ENCODE measurements around the gene SPAAR. TPM values are rescaled to one million over a fixed set of nuclear protein-coding genes. Genes with fewer than 3 reads are reported as not detected.

Gene SPAAR
- total RNA-seq, 4 donors from 2014 or later = 0.68 to 2.5 TPM; not detected in 2

DNA sequence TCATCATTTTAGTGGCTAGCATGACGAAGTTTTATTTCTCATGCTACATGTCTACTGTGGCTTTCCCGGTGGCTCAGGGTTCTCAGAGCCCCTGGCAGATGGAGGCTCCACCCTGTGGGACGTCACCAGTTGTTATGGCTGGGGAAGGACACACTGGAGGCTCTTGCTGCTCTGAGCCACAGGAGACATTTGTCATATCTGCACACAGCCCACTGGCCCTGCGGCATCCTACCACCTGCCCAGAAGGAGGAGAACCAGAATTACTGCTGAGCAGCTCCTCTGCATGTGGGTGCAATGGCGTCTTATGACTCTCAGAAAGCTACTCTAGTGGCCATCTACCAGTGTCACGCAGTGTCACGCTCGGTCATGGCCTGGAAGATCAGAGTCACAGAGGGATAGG lies 45.7 kb upstream of the SPAAR start:
- no peaks in the 10 kb centered on the region for H3K36me3 ChIP-seq
- DNase-seq = no peak
- H3K27me3 ChIP-seq = peaks cover 22% of the 10 kb centered on the region
- TF ChIP-seq EP300 (IDR thresholded peaks at IDR 0.05; ENCODE audit: low read depth) (no peak), POLR2AphosphoS5 (IDR thresholded peaks at IDR 0.05) (no peak)
- no peaks in the 10 kb centered on the region for H3K4me1 ChIP-seq
- no peaks in the 10 kb centered on the region for H3K9me3 ChIP-seq
- H3K27ac ChIP-seq = no peak overlapping the region
- in situ Hi-C loops (cut with MboI; ENCODE audit: low pct_ligation_motif_present in 1 of 4, low pct_unique_long_range_greater_than_20kb in 1 of 4, low sequenced_read_pairs in 3 of 4) = no loop called here
- H3K4me3 ChIP-seq = no peak overlapping the region
- intact Hi-C loops (cut with DNase I; ENCODE audit: low total_unique reads) = no loop called here
- 71% methylated on average over 8 of the region's 8 CpGs; no CpG with 5 or more reads in 1 of the 2 donors for WGBS, 2 donors (ENCODE audit: low coverage in 1 of 2)

DNA sequence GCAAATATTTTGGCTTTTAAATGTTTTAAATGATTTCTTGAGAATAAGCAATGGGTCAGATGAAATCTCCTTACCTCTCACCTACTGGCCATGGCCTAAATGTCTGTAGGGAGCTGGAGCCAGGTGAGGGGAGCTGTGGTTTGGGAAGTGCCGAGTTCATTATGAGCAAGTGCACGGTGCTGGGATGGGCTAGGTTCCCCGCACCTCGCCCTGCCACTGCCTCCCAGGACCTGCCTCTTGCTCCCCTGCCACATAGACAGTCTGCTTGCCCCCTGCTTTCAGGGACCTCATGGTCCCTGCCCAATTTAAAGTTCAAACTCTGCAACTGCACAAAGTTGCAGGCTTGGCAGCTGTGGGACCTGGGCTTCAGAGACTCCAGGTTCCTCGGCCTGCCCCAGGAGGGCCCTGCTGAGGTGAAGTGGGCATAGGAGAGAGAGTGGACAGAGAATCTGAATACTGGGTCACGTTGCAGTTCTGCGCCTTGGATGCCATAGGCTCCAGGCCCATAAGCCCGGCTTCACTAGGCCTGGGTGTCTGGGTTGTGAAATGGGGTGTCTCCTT lies 44.5 kb upstream of the SPAAR start:
- H3K27ac ChIP-seq = no peak overlapping the region
- no peaks in the 10 kb centered on the region for H3K4me1 ChIP-seq
- in situ Hi-C loops (cut with MboI; ENCODE audit: low pct_ligation_motif_present in 1 of 4, low pct_unique_long_range_greater_than_20kb in 1 of 4, low sequenced_read_pairs in 3 of 4) = no loop called here
- no peaks in the 10 kb centered on the region for H3K9me3 ChIP-seq
- intact Hi-C loops (cut with DNase I; ENCODE audit: low total_unique reads) = no loop called here
- no peak for TF ChIP-seq EP300 (IDR thresholded peaks at IDR 0.05; ENCODE audit: low read depth)
- no peak for TF ChIP-seq POLR2AphosphoS5 (IDR thresholded peaks at IDR 0.05)
- TF ChIP-seq, protein P1, sequence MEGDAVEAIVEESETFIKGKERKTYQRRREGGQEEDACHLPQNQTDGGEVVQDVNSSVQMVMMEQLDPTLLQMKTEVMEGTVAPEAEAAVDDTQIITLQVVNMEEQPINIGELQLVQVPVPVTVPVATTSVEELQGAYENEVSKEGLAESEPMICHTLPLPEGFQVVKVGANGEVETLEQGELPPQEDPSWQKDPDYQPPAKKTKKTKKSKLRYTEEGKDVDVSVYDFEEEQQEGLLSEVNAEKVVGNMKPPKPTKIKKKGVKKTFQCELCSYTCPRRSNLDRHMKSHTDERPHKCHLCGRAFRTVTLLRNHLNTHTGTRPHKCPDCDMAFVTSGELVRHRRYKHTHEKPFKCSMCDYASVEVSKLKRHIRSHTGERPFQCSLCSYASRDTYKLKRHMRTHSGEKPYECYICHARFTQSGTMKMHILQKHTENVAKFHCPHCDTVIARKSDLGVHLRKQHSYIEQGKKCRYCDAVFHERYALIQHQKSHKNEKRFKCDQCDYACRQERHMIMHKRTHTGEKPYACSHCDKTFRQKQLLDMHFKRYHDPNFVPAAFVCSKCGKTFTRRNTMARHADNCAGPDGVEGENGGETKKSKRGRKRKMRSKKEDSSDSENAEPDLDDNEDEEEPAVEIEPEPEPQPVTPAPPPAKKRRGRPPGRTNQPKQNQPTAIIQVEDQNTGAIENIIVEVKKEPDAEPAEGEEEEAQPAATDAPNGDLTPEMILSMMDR (IDR thresholded peaks at IDR 0.05) = no peak
- no peak for TF ChIP-seq POLR2A (IDR thresholded peaks at IDR 0.05)
- H3K27me3 ChIP-seq = peaks cover 22% of the 10 kb centered on the region
- DNase-seq = no peak
- no peak overlapping the region for H3K4me3 ChIP-seq
- 80% methylated on average over 8 of the region's 8 CpGs; no CpG with 5 or more reads in 1 of the 2 donors for WGBS, 2 donors (ENCODE audit: low coverage in 1 of 2)
- no peaks in the 10 kb centered on the region for H3K36me3 ChIP-seq

DNA sequence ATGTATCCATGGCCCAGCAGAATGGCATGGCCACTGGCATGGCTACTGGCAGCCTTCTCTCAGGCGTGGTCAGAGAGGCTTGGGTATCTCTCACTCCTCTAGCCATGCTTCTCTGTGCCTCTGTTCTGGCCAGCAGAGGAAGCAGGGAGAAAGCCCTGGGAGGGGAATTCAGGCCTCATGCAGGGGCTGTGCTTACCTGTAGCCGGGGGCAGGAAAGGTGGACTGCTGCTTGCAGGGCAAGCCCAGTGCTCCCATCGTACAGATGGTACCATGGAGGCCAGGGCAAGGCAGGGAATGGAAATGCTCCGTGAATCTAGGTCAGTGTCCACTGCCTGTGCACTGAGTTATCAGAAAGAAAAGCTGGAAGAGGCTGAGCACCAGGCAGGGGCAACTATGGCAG lies 41.8 kb upstream of the SPAAR start:
- in situ Hi-C loops (cut with MboI; ENCODE audit: low pct_ligation_motif_present in 1 of 4, low pct_unique_long_range_greater_than_20kb in 1 of 4, low sequenced_read_pairs in 3 of 4) (no loop called here), intact Hi-C loops (cut with DNase I; ENCODE audit: low total_unique reads) (no loop called here)
- no peak for DNase-seq
- no peak overlapping the region for H3K27ac ChIP-seq
- WGBS, 2 donors (ENCODE audit: low coverage in 1 of 2) = 80% methylated on average over 4 of the region's 4 CpGs; no CpG with 5 or more reads in 1 of the 2 donors
- H3K27me3 ChIP-seq = peaks cover 4% of the 10 kb centered on the region
- no peak overlapping the region for H3K4me3 ChIP-seq
- H3K4me1 ChIP-seq = no peaks in the 10 kb centered on the region
- TF ChIP-seq POLR2A (IDR thresholded peaks at IDR 0.05) (no peak), EP300 (IDR thresholded peaks at IDR 0.05; ENCODE audit: low read depth) (no peak)
- no peaks in the 10 kb centered on the region for H3K36me3 ChIP-seq
- no peaks in the 10 kb centered on the region for H3K9me3 ChIP-seq

- Histone ChIP-seq H3K36me3 (no peaks in the 10 kb centered on the region), H3K4me1 (no peaks in the 10 kb centered on the region), H3K9me3 (no peaks in the 10 kb centered on the region), H3K27ac (no peak overlapping the region), H3K4me3 (no peak overlapping the region), H3K27me3 (no peaks in the 10 kb centered on the region)
- in situ Hi-C loops (cut with MboI; ENCODE audit: low pct_ligation_motif_present in 1 of 4, low pct_unique_long_range_greater_than_20kb in 1 of 4, low sequenced_read_pairs in 3 of 4) (no loop called here), intact Hi-C loops (cut with DNase I; ENCODE audit: low total_unique reads) (no loop called here)
- WGBS, 2 donors (ENCODE audit: low coverage in 1 of 2) = 71 to 76% methylated on average over 1 to 2 of the region's 2 CpGs
- no peak for TF ChIP-seq POLR2A (IDR thresholded peaks at IDR 0.05)
- TF ChIP-seq POLR2AphosphoS5 (IDR thresholded peaks at IDR 0.05) = no peak
- TF ChIP-seq, protein P1 (IDR thresholded peaks at IDR 0.05) = no peak
- TF ChIP-seq EP300 (IDR thresholded peaks at IDR 0.05; ENCODE audit: low read depth) = no peak
- DNase-seq = no peak
Observed at GRCh38 chr9:35868933-35869332, 40.4 kb upstream of the SPAAR start.

DNA sequence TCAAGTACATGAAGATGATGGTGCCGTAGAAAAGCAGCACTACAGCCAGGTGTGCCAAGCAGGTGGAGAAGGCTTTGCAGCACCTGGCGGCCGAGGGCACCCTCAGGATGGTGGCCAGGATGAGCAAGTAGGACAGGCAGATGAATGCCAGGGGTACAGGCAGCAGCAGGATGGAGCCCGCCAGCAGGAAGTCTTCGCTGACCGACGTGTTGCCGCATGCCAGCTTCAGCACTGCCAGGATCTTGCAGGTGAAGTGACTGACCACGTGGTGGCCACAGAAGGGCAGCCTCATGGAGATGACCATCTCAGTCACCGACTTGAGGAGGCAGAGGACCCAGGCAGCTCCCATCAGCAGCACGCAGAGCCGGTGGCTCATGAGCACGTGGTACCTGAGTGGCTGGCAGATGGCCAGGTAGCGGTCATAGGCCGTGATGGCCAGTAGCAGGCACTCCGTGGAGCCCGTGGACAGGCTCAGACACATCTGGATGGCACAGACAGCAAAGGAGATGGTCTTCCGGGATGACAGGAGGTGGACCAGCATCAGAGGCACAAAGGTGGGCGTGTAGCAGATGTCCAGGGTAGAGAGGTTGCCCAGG lies 39.6 kb upstream of the SPAAR start:
- DNase-seq = no peak
- no peak overlapping the region for H3K27ac ChIP-seq
- H3K4me3 ChIP-seq = no peak overlapping the region
- intact Hi-C loops (cut with DNase I; ENCODE audit: low total_unique reads) (no loop called here), in situ Hi-C loops (cut with MboI; ENCODE audit: low pct_ligation_motif_present in 1 of 4, low pct_unique_long_range_greater_than_20kb in 1 of 4, low sequenced_read_pairs in 3 of 4) (no loop called here)
- WGBS, 2 donors (ENCODE audit: low coverage in 1 of 2) = 85% methylated on average over 19 of the region's 19 CpGs; no CpG with 5 or more reads in 1 of the 2 donors
- H3K9me3 ChIP-seq = no peaks in the 10 kb centered on the region
- peaks cover under 1% of the 10 kb centered on the region for H3K27me3 ChIP-seq
- TF ChIP-seq, protein P1 (IDR thresholded peaks at IDR 0.05) = no peak
- no peaks in the 10 kb centered on the region for H3K36me3 ChIP-seq
- no peaks in the 10 kb centered on the region for H3K4me1 ChIP-seq
